Uterus (tissue), 2 donors: ENCODE data around the gene SHOX.

Experiments
- POLR2A ChIP-seq, 2 donors: fragments of 450-650 bp; IDR thresholded peaks; one replicate each; pipeline ENCODE4 v1.6.1; 2016; ENCODE audit warnings: antibody characterized with exemption in 2 of 2, mild to moderate bottlenecking in 1 of 2, moderate library complexity in 1 of 2
- TF ChIP-seq, protein P1 (sequence below), 4 experiments: fragments of 200-600 bp in 2 of 4; fragments of 450-650 bp in 2 of 4; sonication (generic) in 2 of 4; IDR thresholded peaks; one replicate each; pipeline ENCODE4 v1.5.1; 2016 to 2019; ENCODE audit warnings: antibody characterized with exemption in 4 of 4, mild to moderate bottlenecking in 2 of 4, moderate library complexity in 1 of 4

GRCh38 chrX:683576-683975 is 53.0 kb downstream of the SHOX start:
- no peak for TF ChIP-seq POLR2A (IDR thresholded peaks at IDR 0.05)
- TF ChIP-seq, protein P1, sequence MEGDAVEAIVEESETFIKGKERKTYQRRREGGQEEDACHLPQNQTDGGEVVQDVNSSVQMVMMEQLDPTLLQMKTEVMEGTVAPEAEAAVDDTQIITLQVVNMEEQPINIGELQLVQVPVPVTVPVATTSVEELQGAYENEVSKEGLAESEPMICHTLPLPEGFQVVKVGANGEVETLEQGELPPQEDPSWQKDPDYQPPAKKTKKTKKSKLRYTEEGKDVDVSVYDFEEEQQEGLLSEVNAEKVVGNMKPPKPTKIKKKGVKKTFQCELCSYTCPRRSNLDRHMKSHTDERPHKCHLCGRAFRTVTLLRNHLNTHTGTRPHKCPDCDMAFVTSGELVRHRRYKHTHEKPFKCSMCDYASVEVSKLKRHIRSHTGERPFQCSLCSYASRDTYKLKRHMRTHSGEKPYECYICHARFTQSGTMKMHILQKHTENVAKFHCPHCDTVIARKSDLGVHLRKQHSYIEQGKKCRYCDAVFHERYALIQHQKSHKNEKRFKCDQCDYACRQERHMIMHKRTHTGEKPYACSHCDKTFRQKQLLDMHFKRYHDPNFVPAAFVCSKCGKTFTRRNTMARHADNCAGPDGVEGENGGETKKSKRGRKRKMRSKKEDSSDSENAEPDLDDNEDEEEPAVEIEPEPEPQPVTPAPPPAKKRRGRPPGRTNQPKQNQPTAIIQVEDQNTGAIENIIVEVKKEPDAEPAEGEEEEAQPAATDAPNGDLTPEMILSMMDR (IDR thresholded peaks at IDR 0.05): no peak
